GM12878 (cell line): ENCODE results near the gene VSTM4. TPM values are rescaled to one million over a fixed set of nuclear protein-coding genes. Genes with fewer than 3 reads are reported as not detected.

Experiments
- ATAC-seq: fragments of 200-7000 bp; cut with Tn5 transposase; 3 replicates; pipeline ENCODE4 v1.9.1; 2020; ENCODE audit warnings: mild to moderate bottlenecking, moderate library complexity
- BruUV-seq: library from RNA; stranded (reverse); fragments of 400-500 nt; replicated peaks from 2 replicates; lab custom pipeline; 2021; lab: Mats Ljungman, UMichigan
- CTCF ChIA-PET: fragments of 300-600 bp; sonication (Branson Sonifier 250); formaldehyde crosslinking; extraction: SDS; loops from one replicate; lab custom pipeline; 2021; ENCODE audit warnings: inconsistent platforms; lab: Yijun Ruan, JAX
- POLR2A ChIA-PET: fragments of 350-600 bp; formaldehyde crosslinking; extraction: SDS; loops from one replicate; lab custom pipeline; 2021; ENCODE audit warnings: inconsistent platforms; lab: Charles Lee
- RAD21 ChIA-PET: fragments of 300-600 bp; sonication (Branson Sonifier 250); formaldehyde crosslinking; loops from one replicate; lab custom pipeline; 2023; ENCODE audit warnings: antibody characterized with exemption; ENCODE audit not compliant: unreplicated experiment; lab: Charles Lee
- SMC1A ChIA-PET: fragments of 300-600 bp; sonication (Branson Sonifier 250); formaldehyde crosslinking; loops from one replicate; lab custom pipeline; 2023; ENCODE audit not compliant: unreplicated experiment, uncharacterized antibody; lab: Charles Lee
- DNase-seq: peaks from one replicate; pipeline ENCODE4 v3.0.0-alpha.2; 2011; ENCODE audit warnings: low read depth, low spot score
- FAIRE-seq: peaks from 3 replicates; lab custom pipeline; 2011; peaks lifted over from hg19 to GRCh38; lab: Jason Lieb, UNC
- H2AFZ ChIP-seq: 2 replicates; pipeline ENCODE4 v1.6.0; 2011; ENCODE audit warnings: low read depth, low read length, control low read depth; ENCODE audit not compliant: control insufficient read depth
- H3K27ac ChIP-seq: 2 replicates; pipeline ENCODE4 v1.5.1; 2011; ENCODE audit warnings: control low read depth; ENCODE audit not compliant: control insufficient read depth, insufficient read depth
- H3K27me3 ChIP-seq, 2 experiments: replicated peaks in 1 of 2; 2 replicates each; pipeline versions ENCODE4 v1.6.0 to v1.6.1; 2011; ENCODE audit warnings: low read length in 1 of 2; ENCODE audit not compliant: control insufficient read depth in 2 of 2, insufficient read depth in 2 of 2
- H3K36me3 ChIP-seq, 2 experiments: 2 replicates each; pipeline ENCODE4 v1.5.1; 2011; ENCODE audit warnings: low read length in 1 of 2; ENCODE audit not compliant: control insufficient read depth in 2 of 2, insufficient read depth in 2 of 2
- H3K4me1 ChIP-seq: 2 replicates; pipeline ENCODE4 v1.6.1; 2011; ENCODE audit warnings: mild to moderate bottlenecking, low read length, moderate library complexity, mixed read lengths; ENCODE audit not compliant: control insufficient read depth, insufficient read depth
- H3K4me2 ChIP-seq: 2 replicates; pipeline ENCODE4 v1.6.0; 2011; ENCODE audit warnings: control low read depth; ENCODE audit not compliant: control insufficient read depth, insufficient read depth
- H3K4me3 ChIP-seq: fragments of 200-600 bp; sonication (generic); 2 replicates; pipeline ENCODE4 v1.5.1; 2016
- H3K79me2 ChIP-seq: 2 replicates; pipeline ENCODE4 v1.6.0; 2011; ENCODE audit warnings: low read length; ENCODE audit not compliant: control insufficient read depth, insufficient read depth
- H3K9ac ChIP-seq: 2 replicates; pipeline ENCODE4 v1.8.0; 2011; ENCODE audit warnings: low read length, control low read depth, mixed read lengths; ENCODE audit not compliant: control insufficient read depth, insufficient read depth
- H3K9me3 ChIP-seq: replicated peaks from 3 replicates; pipeline ENCODE4 v1.5.1; 2011; ENCODE audit warnings: mild to moderate bottlenecking, low read length; ENCODE audit not compliant: control insufficient read depth, insufficient read depth
- H4K20me1 ChIP-seq: 2 replicates; pipeline ENCODE4 v1.6.0; 2011; ENCODE audit not compliant: control insufficient read depth, insufficient read depth
- ATF7 ChIP-seq: fragments of 450-650 bp; IDR thresholded peaks from 2 replicates; pipeline ENCODE4 v1.6.1; 2016; ENCODE audit warnings: low read depth, mild to moderate bottlenecking
- BRCA1 ChIP-seq: IDR thresholded peaks from 2 replicates; pipeline ENCODE4 v1.6.1; 2011; ENCODE audit warnings: low read depth, low read length, improper control_type of control experiment
- EZH2 ChIP-seq: IDR thresholded peaks from 2 replicates; pipeline ENCODE4 v1.6.1; 2012; ENCODE audit warnings: low read depth, mild to moderate bottlenecking, control low read depth, inconsistent platforms, low read length, borderline replicate concordance; ENCODE audit not compliant: control insufficient read depth
- FOXK2 ChIP-seq: fragments of 450-650 bp; IDR thresholded peaks from 2 replicates; pipeline ENCODE4 v1.6.1; 2017; ENCODE audit warnings: mild to moderate bottlenecking, moderate library complexity
- SIX5 ChIP-seq: IDR thresholded peaks from 2 replicates; pipeline ENCODE4 v1.6.1; 2011; ENCODE audit warnings: mild to moderate bottlenecking, low read depth, low read length, moderate library complexity; ENCODE audit not compliant: severe bottlenecking
- WGBS: methylation state at CpG from one replicate; pipeline ENCODE4 v1.1.6; 2016; ENCODE audit warnings: low lambda C conversion rate; ENCODE audit not compliant: insufficient replicate concordance, insufficient coverage; ENCODE audit errors: missing lambda C conversion rate; 5-methylcytosine and 5-hydroxymethylcytosine counted together
- in situ Hi-C: fragments of 300-500 bp; cut with MboI; formaldehyde crosslinking; loops from 9 replicates; pipeline ENCODE4 v1.14.3; 2018; ENCODE audit warnings: mixed read lengths
- intact Hi-C: fragments of 100-400 bp; cut with micrococcal nuclease; formaldehyde crosslinking; loops from one replicate; pipeline ENCODE4 v1.14.2; 2022; ENCODE audit not compliant: unreplicated experiment
- polyA plus RNA-seq, 11 experiments: library from polyadenylated mRNA; depleted of rRNA in 4 of 11; unstranded in 6 of 11; stranded (reverse) in 5 of 11; fragments of >200 nt; fragmentation: Nextera tagmentation in 4 of 11; fragmentation: Illumina TruSeq in 1 of 11; extraction: Ambion mirVana in 4 of 11; extraction: Trizol in 1 of 11; gene quantifications; 1 replicate in 1 of 11; 2 replicates in 10 of 11; pipeline versions ENCODE4 v1.2.1 to v1.2.3, GENCODE V29; 2011 to 2016; ENCODE audit warnings: inconsistent platforms in 2 of 11, missing spikeins in 2 of 11, low read depth in 1 of 11
- total RNA-seq, 4 experiments: library from RNA; depleted of rRNA in 3 of 4; stranded (reverse); fragments of >200 nt in 3 of 4; fragmentation: Illumina TruSeq in 1 of 4; extraction: Trizol in 1 of 4; gene quantifications; 2 replicates each; pipeline versions ENCODE4 v1.2.1 to v1.2.3, GENCODE V29; 2013 to 2021
- TF ChIP-seq, protein P1 (sequence below): fragments of 450-650 bp; IDR thresholded peaks from 2 replicates; pipeline ENCODE4 v1.6.1; 2016; ENCODE audit warnings: mild to moderate bottlenecking
- TF ChIP-seq, protein P2 (sequence below): fragments of 450-650 bp; IDR thresholded peaks from 2 replicates; pipeline ENCODE4 v1.6.1; 2018; ENCODE audit warnings: borderline replicate concordance, mild to moderate bottlenecking; ENCODE audit not compliant: partially characterized antibody
- TF ChIP-seq, protein P3 (sequence below): fragments of 450-650 bp; conservative IDR thresholded peaks from 2 replicates; pipeline ENCODE4 v1.6.1; 2017; ENCODE audit warnings: mild to moderate bottlenecking, moderate library complexity
- TF ChIP-seq, protein P4 (sequence below): IDR thresholded peaks from 2 replicates; pipeline ENCODE4 v1.6.1; 2011; ENCODE audit warnings: mild to moderate bottlenecking, low read depth, low read length, moderate library complexity; ENCODE audit not compliant: insufficient replicate concordance

VSTM4 gene
- total and polyA plus RNA-seq, 10 of the 15 experiments (the other 5 are each of a cell fraction or from before 2014, with no cell fraction given): 0.01 to 0.14 (median 0.02) TPM; not detected in 7

DNA sequence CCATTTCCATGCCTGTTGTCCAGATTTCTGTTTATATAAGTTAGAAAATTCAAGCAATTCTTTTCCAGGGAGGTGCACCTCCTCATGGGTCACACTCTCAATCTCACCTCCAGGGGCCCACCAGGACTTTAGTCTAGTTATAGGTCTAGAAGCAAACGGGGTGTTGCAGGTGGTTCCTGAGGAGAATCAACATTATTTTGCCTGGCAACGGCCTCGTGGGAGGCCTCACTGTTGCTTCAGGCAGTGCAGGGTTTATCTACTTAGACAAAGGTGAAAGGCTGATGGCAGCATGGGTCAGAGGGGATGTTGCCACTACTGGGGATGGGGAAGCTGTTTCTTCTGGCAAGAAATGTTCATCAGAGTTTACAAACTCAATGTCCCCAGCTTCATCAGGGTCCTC, 119.0 kb downstream of the VSTM4 start:
- Histone ChIP-seq H3K9me3 (no peaks in the 10 kb centered on the region), H3K27me3 (no peaks in the 10 kb centered on the region; a peak in 2 of 4 replicates), H3K79me2 (no peaks in the 10 kb centered on the region), H3K36me3 (no peaks in the 10 kb centered on the region), H2AFZ (no peak overlapping the region), H3K4me1 (no peaks in the 10 kb centered on the region), H3K27ac (no peak overlapping the region), H3K4me3 (no peak overlapping the region), H3K9ac (no peak overlapping the region), H3K4me2 (no peak overlapping the region), H4K20me1 (no peaks in the 10 kb centered on the region)
- DNase-seq (no peak), ATAC-seq (no peak), FAIRE-seq (no peak)
- intact Hi-C loops (no loop called here), in situ Hi-C loops (no loop called here)
- SMC1A ChIA-PET: interaction anchor here (0.7 kb wide), 1 partner anchor 338 kb away, joined by 3 read pairs; no protein-coding TSS in a partner anchor
- POLR2A ChIA-PET: no interaction called here
- TF ChIP-seq FOXK2: no peak
- no peak for TF ChIP-seq EZH2
- TF ChIP-seq, protein P1, sequence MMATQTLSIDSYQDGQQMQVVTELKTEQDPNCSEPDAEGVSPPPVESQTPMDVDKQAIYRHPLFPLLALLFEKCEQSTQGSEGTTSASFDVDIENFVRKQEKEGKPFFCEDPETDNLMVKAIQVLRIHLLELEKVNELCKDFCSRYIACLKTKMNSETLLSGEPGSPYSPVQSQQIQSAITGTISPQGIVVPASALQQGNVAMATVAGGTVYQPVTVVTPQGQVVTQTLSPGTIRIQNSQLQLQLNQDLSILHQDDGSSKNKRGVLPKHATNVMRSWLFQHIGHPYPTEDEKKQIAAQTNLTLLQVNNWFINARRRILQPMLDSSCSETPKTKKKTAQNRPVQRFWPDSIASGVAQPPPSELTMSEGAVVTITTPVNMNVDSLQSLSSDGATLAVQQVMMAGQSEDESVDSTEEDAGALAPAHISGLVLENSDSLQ: no peak
- no peak for TF ChIP-seq ATF7
- RAD21 ChIA-PET: interaction anchor here (1.1 kb wide), 1 partner anchor 149 kb away, joined by 3 read pairs; no protein-coding TSS in a partner anchor
- no TSS peak for BruUV-seq
- 2% methylated on average over 3 of the region's 3 CpGs for WGBS
- CTCF ChIA-PET: no interaction called here

DNA sequence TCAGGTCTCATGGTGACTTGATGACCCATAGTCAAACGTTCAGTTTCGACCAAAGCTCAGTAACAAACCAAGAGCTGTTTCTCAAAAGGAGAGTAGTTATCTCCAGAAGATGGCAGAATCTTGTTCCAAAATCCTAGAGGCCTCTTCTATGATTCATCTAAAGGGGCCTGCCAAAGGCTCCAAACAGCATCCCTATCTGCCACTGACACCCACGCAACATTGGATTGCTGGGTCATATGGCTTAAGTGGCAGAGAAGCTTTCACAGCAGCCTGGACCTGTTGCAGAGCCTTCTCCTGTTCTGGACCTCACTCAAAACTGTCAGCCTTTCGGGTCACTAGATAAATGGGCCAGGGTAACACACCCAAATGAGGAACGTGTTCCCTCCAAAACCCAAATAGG, 121.7 kb downstream of the VSTM4 start:
- Histone ChIP-seq H3K27ac (no peak overlapping the region), H3K27me3 (no peaks in the 10 kb centered on the region; a peak in 1 of 4 replicates), H3K9me3 (no peaks in the 10 kb centered on the region), H3K4me1 (no peaks in the 10 kb centered on the region), H2AFZ (no peak overlapping the region), H3K4me3 (no peak overlapping the region), H3K4me2 (no peak overlapping the region), H3K36me3 (no peaks in the 10 kb centered on the region), H4K20me1 (no peaks in the 10 kb centered on the region), H3K9ac (no peak overlapping the region), H3K79me2 (no peaks in the 10 kb centered on the region)
- CTCF ChIA-PET: interaction anchor here (1.3 kb wide), 1 partner anchor 335 kb away, joined by 3 read pairs; no protein-coding TSS in a partner anchor
- SMC1A ChIA-PET: no interaction called here
- TF ChIP-seq, protein P2, sequence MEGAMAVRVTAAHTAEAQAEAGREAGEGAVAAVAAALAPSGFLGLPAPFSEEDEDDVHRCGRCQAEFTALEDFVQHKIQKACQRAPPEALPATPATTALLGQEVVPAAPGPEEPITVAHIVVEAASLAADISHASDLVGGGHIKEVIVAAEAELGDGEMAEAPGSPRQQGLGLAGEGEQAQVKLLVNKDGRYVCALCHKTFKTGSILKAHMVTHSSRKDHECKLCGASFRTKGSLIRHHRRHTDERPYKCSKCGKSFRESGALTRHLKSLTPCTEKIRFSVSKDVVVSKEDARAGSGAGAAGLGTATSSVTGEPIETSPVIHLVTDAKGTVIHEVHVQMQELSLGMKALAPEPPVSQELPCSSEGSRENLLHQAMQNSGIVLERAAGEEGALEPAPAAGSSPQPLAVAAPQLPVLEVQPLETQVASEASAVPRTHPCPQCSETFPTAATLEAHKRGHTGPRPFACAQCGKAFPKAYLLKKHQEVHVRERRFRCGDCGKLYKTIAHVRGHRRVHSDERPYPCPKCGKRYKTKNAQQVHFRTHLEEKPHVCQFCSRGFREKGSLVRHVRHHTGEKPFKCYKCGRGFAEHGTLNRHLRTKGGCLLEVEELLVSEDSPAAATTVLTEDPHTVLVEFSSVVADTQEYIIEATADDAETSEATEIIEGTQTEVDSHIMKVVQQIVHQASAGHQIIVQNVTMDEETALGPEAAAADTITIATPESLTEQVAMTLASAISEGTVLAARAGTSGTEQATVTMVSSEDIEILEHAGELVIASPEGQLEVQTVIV: no peak
- TF ChIP-seq BRCA1 (no peak), SIX5 (no peak)
- TF ChIP-seq, protein P3, sequence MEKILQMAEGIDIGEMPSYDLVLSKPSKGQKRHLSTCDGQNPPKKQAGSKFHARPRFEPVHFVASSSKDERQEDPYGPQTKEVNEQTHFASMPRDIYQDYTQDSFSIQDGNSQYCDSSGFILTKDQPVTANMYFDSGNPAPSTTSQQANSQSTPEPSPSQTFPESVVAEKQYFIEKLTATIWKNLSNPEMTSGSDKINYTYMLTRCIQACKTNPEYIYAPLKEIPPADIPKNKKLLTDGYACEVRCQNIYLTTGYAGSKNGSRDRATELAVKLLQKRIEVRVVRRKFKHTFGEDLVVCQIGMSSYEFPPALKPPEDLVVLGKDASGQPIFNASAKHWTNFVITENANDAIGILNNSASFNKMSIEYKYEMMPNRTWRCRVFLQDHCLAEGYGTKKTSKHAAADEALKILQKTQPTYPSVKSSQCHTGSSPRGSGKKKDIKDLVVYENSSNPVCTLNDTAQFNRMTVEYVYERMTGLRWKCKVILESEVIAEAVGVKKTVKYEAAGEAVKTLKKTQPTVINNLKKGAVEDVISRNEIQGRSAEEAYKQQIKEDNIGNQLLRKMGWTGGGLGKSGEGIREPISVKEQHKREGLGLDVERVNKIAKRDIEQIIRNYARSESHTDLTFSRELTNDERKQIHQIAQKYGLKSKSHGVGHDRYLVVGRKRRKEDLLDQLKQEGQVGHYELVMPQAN: no peak
- TF ChIP-seq, protein P4, sequence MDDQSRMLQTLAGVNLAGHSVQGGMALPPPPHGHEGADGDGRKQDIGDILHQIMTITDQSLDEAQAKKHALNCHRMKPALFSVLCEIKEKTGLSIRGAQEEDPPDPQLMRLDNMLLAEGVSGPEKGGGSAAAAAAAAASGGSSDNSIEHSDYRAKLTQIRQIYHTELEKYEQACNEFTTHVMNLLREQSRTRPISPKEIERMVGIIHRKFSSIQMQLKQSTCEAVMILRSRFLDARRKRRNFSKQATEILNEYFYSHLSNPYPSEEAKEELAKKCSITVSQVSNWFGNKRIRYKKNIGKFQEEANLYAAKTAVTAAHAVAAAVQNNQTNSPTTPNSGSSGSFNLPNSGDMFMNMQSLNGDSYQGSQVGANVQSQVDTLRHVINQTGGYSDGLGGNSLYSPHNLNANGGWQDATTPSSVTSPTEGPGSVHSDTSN: no peak
- ATAC-seq: no peak
- WGBS: 21% methylated on average over 5 of the region's 5 CpGs
- DNase-seq: no peak
- intact Hi-C loops (no loop called here), in situ Hi-C loops (no loop called here)
- RAD21 ChIA-PET: no interaction called here
- FAIRE-seq: no peak
- POLR2A ChIA-PET: no interaction called here
- BruUV-seq: no TSS peak
